Ecto neural progenitor cell (in vitro differentiated cells): ENCODE measurements around the gene SORCS3.

Experiments used
- DNase-seq: peaks from one replicate; pipeline ENCODE4 v3.0.0-alpha.2; 2018; ENCODE audit warnings: low spot score

Gene SORCS3

DNA sequence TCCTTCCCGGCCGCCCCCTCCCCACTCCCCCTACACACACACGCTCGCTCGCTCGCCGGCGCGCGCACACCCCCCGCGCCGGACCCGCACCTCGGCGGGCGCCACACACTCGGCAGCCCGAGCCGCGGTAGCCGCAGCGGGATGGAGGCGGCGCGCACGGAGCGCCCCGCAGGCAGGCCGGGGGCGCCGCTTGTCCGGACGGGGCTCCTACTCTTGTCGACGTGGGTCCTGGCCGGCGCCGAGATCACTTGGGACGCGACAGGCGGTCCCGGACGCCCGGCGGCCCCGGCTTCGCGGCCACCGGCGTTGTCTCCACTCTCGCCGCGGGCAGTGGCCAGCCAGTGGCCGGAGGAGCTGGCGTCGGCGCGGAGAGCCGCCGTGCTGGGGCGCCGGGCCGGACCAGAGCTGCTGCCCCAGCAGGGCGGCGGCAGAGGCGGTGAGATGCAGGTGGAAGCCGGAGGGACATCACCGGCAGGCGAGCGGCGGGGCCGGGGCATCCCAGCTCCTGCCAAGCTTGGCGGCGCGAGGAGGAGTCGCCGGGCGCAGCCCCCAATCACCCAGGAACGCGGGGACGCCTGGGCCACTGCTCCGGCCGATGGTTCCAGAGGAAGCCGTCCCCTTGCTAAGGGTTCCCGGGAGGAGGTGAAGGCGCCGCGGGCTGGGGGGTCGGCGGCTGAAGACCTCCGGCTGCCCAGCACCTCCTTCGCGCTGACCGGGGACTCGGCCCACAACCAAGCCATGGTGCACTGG is at the start of gene SORCS3:
Gene SORCS3, plus strand, starts transcription at position 104 of the 750 bp plus-strand sequence.
- peak; percentile 76 for DNase-seq

DNA sequence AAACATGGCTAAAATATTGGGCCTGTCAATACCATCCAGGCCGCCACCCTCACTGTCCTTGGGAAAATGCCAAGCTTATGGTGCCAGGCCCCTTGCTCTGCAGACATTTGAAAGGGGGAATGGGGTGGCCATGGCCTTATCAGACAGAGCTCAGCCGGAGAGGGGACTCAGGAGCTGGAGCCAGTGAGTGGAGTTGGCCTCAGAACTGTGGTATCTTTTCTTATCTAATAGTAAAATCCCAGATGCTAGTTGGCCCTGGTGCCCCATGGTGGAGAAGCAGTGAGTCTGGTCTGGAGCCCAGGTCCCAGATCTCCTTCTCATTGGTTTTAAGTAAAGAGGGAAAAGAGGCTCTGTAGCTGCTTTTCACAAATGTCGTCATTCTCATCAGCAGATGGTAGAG is 49.6 kb upstream of the SORCS3 start:
- DNase-seq: no peak

DNA sequence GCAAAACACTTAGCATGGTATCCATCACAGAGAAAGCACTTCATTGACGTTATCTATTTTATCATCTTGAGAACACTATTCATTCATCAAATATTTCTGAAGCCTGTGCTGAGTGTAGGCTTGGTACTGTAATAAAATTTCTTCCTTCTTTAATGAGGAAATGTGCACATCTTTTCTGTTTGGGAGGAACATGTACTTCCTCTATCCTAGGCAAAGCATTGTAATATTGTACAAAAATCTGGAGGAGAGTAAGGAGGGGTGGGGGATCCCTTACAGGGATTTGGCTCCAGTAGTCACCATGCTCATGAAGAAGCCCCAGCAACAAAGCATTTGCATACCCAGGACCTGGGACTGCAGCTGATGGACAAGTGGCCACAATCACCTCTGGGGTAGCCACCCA is 39.9 kb upstream of the SORCS3 start:
- DNase-seq: no peak

DNA sequence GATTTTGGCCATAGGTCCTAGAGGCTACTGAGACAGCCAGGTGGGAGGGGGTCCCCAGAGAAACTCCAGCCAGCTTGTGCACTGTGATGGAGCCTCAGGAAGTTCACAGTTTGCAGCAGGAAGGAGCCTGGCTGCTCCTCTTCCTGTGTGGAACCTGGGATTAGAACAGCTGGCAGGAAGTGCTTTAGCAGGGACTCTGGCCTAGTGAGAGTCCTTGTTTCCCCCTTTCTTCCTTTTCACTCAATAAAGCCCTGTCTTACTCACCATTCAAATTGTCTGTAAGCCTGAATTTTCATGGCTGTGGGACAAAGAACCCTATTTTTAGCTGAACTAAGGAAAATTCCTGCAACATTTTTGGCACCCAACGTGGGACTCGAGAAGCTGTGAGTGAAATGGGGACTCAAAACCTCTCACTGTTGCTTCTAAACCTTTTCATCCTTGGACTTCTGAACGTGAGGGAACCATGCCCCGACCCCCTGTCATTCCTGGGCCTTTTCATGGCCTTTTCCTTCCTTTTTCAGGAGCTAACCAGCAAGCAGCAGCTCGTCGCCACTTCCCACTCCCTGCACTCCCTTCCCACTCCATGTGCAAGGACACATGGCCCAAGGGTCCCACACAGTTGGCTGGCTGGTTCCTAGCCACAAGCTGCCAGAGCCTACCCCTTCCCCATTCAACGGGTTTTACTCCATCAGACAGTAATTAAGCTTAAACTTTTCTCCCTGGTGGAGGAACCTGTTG is 32.8 kb upstream of the SORCS3 start:
- no peak for DNase-seq

DNA sequence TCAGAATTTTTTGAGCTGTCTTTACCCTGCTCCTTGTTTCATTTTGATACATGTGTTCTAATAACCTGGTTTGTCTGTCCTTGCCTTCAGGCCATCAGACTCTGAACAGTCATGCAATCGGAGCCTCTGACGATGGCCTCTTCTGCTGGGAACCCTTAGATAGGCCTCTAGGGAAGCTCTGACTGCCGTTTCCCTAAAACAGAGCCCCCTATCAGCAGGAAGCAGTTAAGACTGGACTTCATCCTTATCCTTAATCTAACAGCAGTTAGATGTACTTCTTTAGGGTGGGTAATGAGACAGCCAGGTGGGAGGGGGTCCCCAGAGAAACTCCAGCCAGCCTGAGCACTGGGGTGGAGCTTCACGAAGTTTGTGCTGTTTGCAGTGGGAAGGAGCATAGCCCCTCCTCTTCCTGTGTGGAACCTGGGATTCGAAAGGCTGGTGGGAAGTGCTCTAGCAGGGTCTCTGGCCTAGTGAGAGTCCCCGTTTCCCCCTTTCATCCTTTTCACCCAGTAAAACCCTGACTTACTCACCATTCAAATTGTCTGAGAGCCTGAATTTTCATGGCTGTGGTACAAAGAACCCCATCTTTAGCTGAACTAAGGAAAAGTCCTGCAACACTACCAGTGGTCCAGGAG is 28.4 kb upstream of the SORCS3 start:
- DNase-seq: no peak

DNA sequence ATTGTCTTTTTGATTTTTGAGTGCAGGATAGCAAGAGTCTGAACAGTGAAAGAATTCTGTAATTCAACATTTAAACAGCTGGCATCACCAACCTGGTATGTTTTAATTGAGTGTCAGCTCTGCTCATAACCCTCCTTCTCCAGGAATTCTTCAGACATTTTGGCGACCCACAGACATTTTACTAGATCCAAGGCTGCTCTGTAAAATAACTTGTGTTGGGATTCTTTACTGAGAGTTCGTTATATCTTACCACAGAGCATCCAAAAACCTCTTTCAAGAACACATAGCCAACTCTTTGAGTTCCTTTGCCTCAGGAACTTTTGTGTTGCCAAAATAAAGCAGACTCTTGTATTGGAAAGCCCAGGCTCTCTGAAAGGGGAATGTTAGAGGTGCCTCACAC is 27.7 kb upstream of the SORCS3 start:
- no peak for DNase-seq

DNA sequence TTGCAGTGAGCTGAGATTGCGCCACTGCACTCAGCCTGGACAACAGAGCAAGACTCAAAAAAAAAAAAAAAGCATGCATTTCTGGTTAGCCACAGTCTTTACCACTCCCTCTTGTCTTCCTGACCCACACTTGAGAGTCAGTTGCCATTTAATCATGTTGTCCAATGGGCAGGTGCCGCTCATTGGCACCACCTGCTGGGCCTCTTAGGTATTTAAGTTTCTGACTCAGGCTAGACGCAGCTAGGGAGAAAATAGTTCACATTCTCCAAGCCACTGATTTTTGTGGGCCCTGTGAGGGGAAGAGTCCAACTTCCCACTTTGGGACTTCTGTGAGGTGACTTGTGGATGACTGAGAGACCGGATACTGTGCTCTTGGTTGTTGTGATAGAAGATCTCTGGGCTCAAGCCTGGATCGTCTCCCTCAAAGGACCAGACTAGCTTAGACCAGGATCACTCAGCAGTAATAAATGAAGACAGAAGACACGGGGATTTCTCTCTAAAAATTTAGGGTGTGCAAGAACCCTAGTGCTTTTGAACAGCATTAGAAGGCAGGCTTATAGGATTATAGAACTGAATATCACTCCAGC is 26.8 kb upstream of the SORCS3 start:
- DNase-seq: no peak

DNA sequence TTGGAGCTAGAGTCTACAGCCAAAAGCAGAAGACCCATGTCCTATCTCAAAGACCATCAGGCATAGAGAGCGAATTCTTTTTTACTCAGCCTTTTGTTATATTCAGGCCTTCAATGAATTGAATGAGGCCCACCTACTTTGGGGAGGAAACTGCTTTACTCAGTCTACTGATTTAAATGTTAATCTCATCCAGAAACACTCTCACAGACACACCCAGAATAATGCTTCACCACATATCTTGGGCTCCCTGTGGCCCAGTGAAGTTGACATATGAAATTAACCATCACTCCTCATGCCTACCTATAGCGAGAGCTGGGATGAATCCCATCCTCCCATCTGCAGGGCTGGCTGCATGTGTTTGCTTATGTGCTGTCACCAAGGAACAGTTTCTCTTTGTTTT is 26.0 kb upstream of the SORCS3 start:
- no peak for DNase-seq

DNA sequence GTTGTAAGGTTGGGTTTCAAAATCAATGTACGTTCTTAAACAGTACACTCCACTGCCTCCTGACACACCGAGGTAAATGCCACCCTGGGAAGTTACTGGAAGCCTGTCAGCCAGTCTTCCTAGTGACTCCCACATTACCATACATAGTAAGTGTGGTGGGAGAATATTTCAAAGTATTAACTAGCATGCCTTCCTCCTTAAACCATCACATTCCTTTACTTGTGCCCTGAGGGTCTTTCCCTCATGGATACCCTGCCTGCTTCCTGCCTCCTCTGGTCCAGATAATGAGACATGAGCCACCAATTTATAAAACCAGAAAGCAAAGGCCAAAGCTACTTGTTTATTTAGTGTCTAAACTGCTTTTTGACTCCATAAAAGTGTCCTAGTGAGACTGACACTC is 23.3 kb upstream of the SORCS3 start:
- DNase-seq: no peak

DNA sequence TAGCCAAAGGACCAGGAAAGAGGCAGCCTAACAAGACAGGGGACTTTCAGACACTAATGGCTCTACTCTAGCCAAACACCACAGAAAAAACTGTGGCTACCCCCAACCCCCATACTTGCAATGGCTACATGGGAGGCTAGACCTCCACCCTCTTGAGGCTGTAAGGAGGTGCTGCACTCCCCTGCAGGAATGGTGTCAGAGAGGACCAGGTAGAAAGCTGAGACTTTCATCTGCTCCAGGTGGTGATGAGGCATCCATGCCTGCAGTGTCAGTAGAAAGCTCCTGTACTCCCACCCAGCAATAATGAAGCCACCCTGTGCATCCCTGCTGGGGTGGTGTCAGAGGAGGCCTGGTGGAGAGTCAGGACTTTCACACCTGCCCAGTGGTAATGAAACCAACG is 18.9 kb upstream of the SORCS3 start:
- no peak for DNase-seq

DNA sequence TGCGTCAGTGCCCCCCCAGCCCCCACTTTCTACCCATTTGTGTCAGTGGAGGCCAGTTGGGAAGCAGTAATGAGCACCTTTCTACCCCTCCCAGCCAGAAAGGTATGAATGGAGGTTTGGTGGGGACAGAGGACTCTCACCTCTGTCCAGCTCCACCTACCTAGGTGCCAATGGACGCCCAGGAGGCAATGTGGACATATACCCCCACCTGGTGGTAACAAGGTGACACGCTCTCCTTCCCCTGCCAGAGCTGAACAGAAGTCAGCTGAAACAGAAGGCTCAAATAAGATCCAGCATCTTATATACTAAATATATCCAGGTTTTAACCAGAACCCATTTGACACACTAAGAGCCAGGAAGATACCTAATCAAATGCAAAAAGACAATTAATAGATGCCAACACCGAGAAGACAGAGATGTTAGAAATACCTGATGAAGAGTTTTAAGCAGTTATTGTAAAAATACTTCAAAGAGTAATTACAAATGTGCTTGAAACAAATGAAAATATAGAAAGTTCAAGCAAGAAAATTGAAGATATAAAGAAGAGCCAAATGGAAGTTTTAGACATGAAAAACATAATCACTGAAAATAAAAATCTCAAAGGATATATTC is 18.4 kb upstream of the SORCS3 start:
- DNase-seq: no peak

DNA sequence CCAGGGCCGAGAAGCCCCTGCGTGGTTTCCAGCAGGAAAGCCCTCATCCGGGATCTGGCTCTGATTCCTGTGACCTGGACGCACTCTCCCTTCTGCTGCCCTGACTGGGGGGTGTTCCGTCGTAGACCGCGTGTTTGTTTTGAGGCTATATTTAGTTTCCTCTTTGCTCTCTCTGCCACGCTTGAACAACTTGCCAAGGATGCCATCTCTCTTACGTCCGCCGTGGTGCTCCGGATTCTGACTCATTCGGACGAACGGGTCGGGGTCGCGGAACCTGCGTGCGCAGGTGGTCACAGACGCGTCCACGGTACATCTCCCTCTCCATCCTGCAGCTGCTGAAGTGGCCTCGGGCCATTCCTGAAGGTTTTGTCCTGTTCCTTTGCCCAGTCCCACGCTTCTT is 10.4 kb upstream of the SORCS3 start:
- no peak for DNase-seq

DNA sequence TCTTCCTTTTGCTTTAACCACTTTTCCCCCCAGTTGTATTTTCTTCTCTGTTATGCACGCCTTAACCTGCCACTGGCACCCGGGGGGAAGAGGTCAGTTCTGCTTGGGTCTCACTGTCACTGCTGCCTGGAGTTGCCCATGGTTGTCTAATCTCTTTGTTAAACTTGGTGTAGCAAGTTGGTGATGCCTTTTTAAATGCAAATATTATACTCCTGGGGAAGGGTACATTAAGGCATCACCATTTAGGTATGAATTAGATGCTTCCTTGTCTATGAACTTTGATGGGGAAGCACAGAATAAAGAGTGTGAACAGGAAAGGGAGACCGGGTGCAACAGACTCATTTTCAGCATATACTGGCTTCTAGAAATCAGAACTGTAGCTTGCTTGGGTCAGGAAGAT is 9.1 kb upstream of the SORCS3 start:
- no peak for DNase-seq

DNA sequence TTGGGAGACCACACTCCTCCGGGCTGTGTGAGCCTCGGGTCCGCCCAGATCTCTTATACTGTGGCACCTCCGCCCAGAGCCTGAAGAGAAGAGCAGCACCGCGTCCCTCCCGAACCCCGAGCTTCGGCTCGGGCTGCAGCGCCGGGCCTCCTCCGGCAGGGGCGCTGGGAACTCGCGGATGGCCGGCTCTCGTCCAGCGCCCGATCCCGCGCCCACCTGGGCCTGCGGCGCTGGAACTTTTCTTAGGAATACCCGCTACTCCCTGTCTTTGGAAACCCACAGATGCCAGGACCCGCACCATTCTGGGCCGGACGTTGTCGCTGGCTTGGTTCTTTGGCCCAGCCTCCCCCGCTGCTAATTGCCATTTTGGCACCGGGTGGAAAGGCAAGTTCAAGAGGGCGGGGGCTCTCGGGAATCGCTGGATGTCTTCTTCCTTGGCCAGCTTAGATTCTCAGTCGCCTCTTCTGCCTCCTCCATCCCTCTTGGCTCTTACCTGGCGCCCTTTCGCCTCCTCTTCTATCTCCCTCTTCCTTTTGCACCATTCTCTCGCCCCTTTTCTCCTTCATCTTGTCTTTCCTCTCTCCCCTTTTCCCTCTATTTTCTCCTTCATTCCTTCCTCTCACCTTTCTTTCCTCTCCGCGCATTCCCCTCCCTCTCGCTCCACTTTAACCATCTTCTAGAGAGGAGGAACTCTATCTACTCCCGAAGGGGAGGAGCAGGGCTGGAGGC is 2.1 kb upstream of the SORCS3 start:
- DNase-seq: peak; percentile 80

DNA sequence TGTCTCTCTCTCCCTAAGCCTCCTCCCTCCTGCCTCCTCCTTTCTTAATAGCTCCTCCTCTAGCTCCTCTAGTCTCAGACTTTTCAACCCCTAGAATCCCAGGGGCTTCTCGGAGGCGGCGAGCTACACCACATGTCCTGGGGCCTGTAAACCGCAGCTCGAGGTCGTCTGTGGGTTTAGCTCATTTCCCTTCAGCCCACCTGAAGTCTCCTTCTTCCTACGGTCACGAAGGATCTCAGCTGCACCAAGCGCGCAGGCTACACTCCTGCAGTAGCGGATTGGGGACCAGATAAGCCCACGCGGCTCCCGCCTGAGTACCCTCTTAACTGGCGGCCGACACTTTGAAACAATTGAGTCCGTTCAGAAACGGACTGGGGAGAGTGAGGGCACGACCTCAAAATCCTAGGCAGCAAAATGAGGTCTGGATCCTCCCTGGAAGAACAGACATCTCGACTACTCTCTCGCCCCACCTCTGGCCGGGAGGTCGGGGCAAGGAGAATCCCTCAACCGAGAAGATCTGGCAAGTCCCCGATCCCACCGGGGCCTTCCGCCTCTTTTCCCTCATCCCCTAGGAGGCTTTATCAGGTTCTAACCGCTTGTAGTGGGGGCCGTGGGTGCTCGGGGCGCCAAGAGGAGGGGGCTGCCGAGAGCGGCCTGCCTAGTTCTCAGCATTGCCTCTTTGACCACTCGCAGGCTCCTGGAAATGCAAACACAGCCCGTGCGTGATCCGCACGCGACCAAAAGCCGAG is 1.3 kb upstream of the SORCS3 start:
- peak; percentile 64 for DNase-seq

DNA sequence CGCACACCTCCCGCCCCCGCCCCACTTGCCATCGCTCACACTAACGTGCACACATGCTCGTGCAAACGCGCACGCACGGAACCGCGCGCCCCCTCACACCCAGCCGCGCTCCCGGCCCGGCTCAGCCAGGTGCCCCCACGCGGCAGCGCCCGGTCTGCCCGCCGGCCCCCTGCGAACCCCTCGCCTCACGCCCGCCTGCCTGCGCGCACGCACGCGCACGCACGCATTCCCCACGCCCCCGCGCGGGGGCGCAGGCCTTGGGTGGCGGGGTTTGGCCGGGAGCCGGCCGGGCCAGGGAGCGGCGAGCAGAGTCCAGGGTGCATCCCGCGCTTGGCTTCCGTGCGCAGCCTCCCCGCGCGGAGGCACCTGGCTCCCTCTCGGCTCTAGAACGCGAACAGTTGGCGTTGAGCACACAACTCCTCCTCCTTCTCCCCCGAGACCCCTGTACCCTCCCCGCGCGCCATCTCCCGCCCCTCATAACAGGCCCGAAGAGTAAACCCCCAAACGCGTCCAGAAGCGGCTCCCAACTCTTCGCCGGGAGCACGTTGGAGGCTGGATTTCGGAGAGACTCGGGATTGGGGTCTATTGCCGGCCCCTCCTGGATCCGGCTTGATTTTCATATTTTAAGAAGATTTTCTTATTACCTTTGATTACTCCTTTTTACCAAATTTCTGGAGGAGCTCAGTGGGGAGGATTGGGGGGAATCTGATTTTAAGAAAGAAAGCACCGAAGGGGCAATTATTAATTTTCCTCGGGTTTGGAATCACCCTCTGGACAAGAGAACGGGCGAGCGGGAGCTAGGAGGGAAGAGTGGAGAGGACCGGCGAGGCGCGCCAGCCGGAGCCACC is 527 bp upstream of the SORCS3 start:
- DNase-seq: peak; percentile 66

DNA sequence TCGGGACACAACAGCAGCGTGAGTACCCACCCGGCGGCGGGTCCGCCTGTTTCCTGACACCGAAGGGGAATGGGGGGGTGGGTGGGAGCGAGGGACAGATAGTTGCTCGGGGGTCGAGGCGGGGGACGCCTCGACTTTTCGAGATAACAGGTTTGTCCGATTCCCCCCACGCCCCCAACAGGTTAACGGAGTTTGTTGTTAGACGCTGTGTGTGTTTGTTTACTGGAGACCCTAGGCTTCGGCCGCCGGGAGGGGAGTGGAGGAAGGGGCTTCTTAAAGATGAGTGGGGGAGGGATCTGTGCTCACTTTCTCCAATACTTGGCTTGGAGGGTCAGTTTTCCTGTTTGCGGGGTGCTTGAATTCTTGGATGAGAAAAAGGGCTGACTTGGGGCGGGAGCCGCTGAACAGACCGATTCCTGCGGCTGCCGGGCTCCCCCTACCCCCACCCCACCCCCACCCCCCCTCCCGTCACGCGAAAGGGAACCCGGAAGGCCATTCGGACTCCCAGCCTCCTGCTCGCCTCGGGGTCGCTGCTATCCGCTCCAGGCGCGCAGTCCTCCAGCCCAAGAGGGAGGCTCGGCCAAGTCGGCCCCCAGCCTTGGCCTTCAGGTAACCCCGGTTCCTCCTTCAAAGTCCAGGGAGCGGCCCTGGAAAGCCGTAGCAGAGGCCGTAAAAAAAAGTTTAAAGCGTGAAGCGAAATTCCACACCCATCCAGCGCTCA is 1.0 kb downstream of the SORCS3 start:
- no peak for DNase-seq

DNA sequence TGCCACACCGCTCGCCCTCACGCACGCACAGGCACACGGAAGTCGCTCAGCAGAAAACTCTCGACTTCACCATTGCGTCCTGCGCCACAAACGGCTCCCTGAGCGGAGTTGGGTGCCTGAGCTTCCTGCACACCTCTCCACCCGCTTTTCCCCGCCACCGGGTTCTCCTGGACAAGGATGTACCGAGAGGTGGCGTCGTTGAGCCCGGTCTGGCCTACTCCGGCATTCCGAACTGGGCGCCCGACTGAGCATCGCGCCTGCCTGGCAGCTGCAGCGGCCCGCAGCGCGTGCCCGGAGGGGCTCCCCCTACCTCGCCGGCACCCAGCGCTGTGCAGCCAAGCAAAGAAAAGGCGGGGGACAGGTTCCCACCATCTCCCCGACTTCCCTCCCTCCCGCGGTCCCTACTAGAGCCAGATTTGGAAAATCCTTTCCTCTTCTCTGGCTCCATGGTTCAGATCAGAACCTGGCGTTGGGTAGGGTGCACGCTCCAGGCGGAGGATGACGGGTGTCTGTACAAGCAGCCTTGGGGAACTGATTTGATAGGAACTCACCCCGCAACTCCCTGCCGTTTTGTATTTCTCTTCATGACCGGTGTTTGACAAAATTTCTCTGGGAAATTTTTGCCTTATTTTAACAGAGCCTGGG is 1.7 kb downstream of the SORCS3 start:
- peak; percentile 89 for DNase-seq

DNA sequence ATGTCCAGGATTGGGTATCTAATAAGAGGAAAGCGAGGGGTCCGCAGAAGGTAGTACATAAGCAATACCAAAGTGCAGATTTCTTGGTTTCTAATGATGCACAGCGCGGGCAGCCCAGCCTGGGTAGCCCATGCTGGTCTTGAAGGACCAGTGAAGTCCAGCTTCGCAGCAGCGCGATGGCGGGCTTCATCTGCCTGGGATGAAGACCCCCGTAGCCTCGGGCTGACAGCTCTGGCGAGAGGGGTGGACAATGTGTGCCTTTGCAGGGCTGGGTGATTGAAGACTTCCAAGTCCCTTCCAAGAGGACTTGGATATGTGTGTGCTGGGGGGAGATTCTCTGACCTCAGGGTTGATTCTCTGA is 2.2 kb downstream of the SORCS3 start:
- DNase-seq: no peak
